Ovary (tissue), 9 donors: ENCODE data around the gene UBE2G1. TPM values are rescaled to one million over a fixed set of nuclear protein-coding genes. Genes with fewer than 3 reads are reported as not detected.

Source experiments
- DNase-seq, 5 donors: peaks; one replicate each; pipeline ENCODE4 v3.0.0-alpha.2; 2019 to 2020
- H3K27ac ChIP-seq, 2 donors: fragments of 200-600 bp; one replicate each; pipeline versions ENCODE4 v1.5.1 to v1.8.0; 2019 to 2022
- H3K27me3 ChIP-seq: fragments of 200-600 bp; one replicate; pipeline ENCODE4 v1.8.0; 2022
- H3K36me3 ChIP-seq: fragments of 200-600 bp; sonication (generic); one replicate; pipeline ENCODE4 v1.5.1; 2019
- H3K4me1 ChIP-seq: one replicate; pipeline ENCODE4 v1.8.1; 2013; ENCODE audit warnings: mild to moderate bottlenecking, moderate library complexity; ENCODE audit not compliant: insufficient read depth
- H3K4me3 ChIP-seq: fragments of 200-600 bp; sonication (generic); one replicate; pipeline ENCODE4 v1.5.1; 2017
- H3K9me3 ChIP-seq, 2 donors: fragments of 200-600 bp in 1 of 2; sonication (generic) in 1 of 2; one replicate each; pipeline versions ENCODE4 v1.5.1 to v1.8.1; 2013 to 2019; ENCODE audit warnings: mild to moderate bottlenecking in 1 of 2, moderate library complexity in 1 of 2
- CTCF ChIP-seq, 3 donors: fragments of 450-650 bp in 2 of 3; fragments of 200-600 bp in 1 of 3; IDR thresholded peaks; one replicate each; pipeline versions ENCODE4 v1.5.1 to v1.8.0; 2016 to 2022; ENCODE audit warnings: antibody characterized with exemption in 3 of 3, mild to moderate bottlenecking in 1 of 3
- EP300 ChIP-seq: sonication (generic); formaldehyde crosslinking; IDR thresholded peaks from one replicate; pipeline ENCODE4 v1.6.1; 2017; ENCODE audit warnings: antibody characterized with exemption
- POLR2A ChIP-seq: fragments of 450-650 bp; IDR thresholded peaks from one replicate; pipeline ENCODE4 v1.6.1; 2017; ENCODE audit warnings: antibody characterized with exemption, mild to moderate bottlenecking, moderate library complexity
- WGBS, 3 donors: extraction: QIAGEN DNeasy Blood & Tissue Kit in 1 of 3; methylation state at CpG; one replicate each; pipeline versions ENCODE4 v1.1.5 to v1.1.7; 2013 to 2017; 5-methylcytosine and 5-hydroxymethylcytosine counted together
- intact Hi-C, 4 donors: fragments of 100-400 bp; cut with DNase I; formaldehyde crosslinking; loops; one replicate each; pipeline versions ENCODE4 v1.11.0 to v1.15.1; 2022 to 2023
- polyA plus RNA-seq, 2 donors: library from polyadenylated mRNA; stranded (reverse); fragments of 200-250 nt in 1 of 2; fragments of 350-450 nt in 1 of 2; fragmentation: Illumina TruSeq in 1 of 2; extraction: RNeasy Lipid Tissue Mini Kit (QIAGEN cat#74804) in 1 of 2; gene quantifications; one replicate each; pipeline ENCODE4 v1.2.3, GENCODE V29; 2013 to 2014
- total RNA-seq, 7 donors: library from RNA; depleted of rRNA in 2 of 7; stranded (reverse); fragments of >200 nt in 2 of 7; fragmentation: NEBNext Ultra II Directional in 3 of 7; extraction: Animal tissue kit (Norgen Biotek cat#: 25700) in 3 of 7; gene quantifications; one replicate each; pipeline versions ENCODE4 v1.1.0 to v1.2.4, GENCODE V29; 2016 to 2023
- donor health status: DM: no; HTN: no; CAD: no; lungs with moderate emphysema.
- donor health status: DM: no; HTN: no; CAD: no.
- donor health status: Bipolar disorder and iron deficiency.
- donor health status: DM: yes; HTN: yes; CAD: no.
- donor health status: DM: no; HTN: no; CAD: no.
- donor health status: DM: yes; HTN: yes; CAD: no.

The UBE2G1 gene
- total and polyA plus RNA-seq, 9 donors = 12.4 to 50.7 (median 36.5) TPM

GRCh38 chr17:4241535-4241934 lies 124.9 kb downstream of the UBE2G1 start:
- 93 to 95% (median 94%) methylated on average over 11 of the region's 11 CpGs for WGBS, 3 donors
- H3K4me3 ChIP-seq = no peak overlapping the region
- no peak overlapping the region for H3K27ac ChIP-seq
- H3K27me3 ChIP-seq = no peaks in the 10 kb centered on the region
- DNase-seq = no peak
- H3K36me3 ChIP-seq = no peaks in the 10 kb centered on the region
- intact Hi-C loops = no loop called here
- no peak for TF ChIP-seq POLR2A
- TF ChIP-seq EP300 = no peak
- no peak for TF ChIP-seq CTCF (IDR thresholded peaks at IDR 0.05)
- no peaks in the 10 kb centered on the region for H3K4me1 ChIP-seq
- H3K9me3 ChIP-seq = no peaks in the 10 kb centered on the region

- Histone ChIP-seq H3K27ac (no peak overlapping the region), H3K27me3 (no peaks in the 10 kb centered on the region), H3K36me3 (no peaks in the 10 kb centered on the region), H3K4me1 (no peaks in the 10 kb centered on the region), H3K4me3 (no peak overlapping the region), H3K9me3 (no peaks in the 10 kb centered on the region)
- intact Hi-C loops = no loop called here
- TF ChIP-seq CTCF (IDR thresholded peaks at IDR 0.05) (no peak), EP300 (no peak), POLR2A (no peak)
- DNase-seq = no peak
- WGBS, 3 donors = 28 to 31% (median 29%) methylated on average over 3 of the region's 3 CpGs
Observed at GRCh38 chr17:4236456-4236855, 130.0 kb downstream of the UBE2G1 start.

DNA sequence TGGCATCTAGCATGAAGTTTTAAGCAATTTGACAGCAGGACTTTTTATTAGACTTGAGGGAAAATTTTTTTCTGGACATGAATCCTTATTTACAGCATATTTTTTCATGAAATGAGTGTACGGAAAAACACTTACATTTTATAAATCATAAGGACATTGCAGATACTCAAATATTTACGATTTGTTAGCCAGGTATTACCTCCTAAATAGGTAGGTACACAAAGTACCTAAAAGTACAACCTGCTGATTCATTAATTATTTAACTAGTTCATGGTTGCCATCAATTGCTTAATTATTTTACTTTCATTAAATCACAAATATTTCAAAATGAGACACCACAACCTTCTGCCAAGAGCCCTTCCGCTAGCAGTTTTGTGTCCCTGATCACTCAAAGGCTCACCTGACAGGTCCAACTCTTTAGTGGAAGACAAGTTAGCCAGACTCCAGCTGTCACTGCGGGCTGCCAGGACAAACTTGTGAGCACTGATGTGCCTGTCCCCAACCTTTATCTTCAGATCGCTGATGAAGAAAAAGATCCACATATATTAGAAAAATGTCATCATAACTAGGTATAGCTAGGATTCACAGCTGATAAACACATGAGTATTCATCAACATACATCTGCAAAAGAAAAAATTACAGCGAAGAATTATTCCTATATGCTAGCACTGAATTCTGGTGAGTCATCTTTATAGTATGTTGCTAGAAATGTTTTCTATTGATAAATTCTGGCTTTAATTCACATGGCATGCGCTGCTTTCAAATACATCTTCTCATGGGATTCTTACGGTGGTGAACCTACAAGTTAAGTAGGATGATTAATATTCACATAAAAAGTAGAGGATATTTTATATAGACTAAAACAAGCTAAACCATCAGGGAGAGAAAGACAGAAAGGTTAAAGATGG lies 130.8 kb downstream of the UBE2G1 start:
- no peak overlapping the region for H3K4me3 ChIP-seq
- WGBS, 3 donors = 91 to 96% (median 92%) methylated on average over 8 of the region's 8 CpGs
- H3K9me3 ChIP-seq = no peaks in the 10 kb centered on the region
- no peak overlapping the region for H3K27ac ChIP-seq
- peaks cover 3% of the 10 kb centered on the region for H3K4me1 ChIP-seq
- no peaks in the 10 kb centered on the region for H3K27me3 ChIP-seq
- no peak for DNase-seq
- no peak for TF ChIP-seq EP300
- no peak for TF ChIP-seq CTCF (IDR thresholded peaks at IDR 0.05)
- TF ChIP-seq POLR2A = no peak
- intact Hi-C loops = no loop called here
- H3K36me3 ChIP-seq = no peaks in the 10 kb centered on the region

- intact Hi-C loops = no loop called here
- H3K4me1 ChIP-seq = peaks cover 7% of the 10 kb centered on the region
- H3K27me3 ChIP-seq = no peaks in the 10 kb centered on the region
- no peaks in the 10 kb centered on the region for H3K9me3 ChIP-seq
- H3K4me3 ChIP-seq = no peak overlapping the region
- H3K36me3 ChIP-seq = no peaks in the 10 kb centered on the region
- DNase-seq = no peak
- H3K27ac ChIP-seq = no peak overlapping the region
- TF ChIP-seq CTCF (IDR thresholded peaks at IDR 0.05) (no peak), EP300 (no peak), POLR2A (no peak)
Observed at GRCh38 chr17:4234401-4234800, 132.1 kb downstream of the UBE2G1 start.
